ENCODE results near the gene ASTN2.
A peak's percentile ranks its signal among the peaks of the same experiment; 100 is the strongest.

Gene ASTN2

GRCh38 chr9:116599342-116599884 lies 815.4 kb downstream of the ASTN2 start:
- Histone ChIP-seq H3K36me3 (ENCODE audit: control insufficient read depth, insufficient read depth, low read length) (no peaks in the 10 kb centered on the region; the same call in 1 of the 2 replicates), H3K27me3 (replicated peaks; ENCODE audit: control insufficient read depth, insufficient read depth, low read length) (no peaks in the 10 kb centered on the region), H3K4me3 (replicated peaks; ENCODE audit: low read depth, low read length) (no peak overlapping the region)
- DNase-seq (ENCODE audit: extremely low read depth, insufficient read length): no peak
- peak; percentile 20 for TF ChIP-seq CTCF (IDR thresholded peaks at IDR 0.05; ENCODE audit: insufficient read depth, low read length, poor library complexity, severe bottlenecking)

- no peak for DNase-seq (ENCODE audit: extremely low read depth, insufficient read length)
- no peaks in the 10 kb centered on the region; the same call in 1 of the 2 replicates for H3K36me3 ChIP-seq (ENCODE audit: control insufficient read depth, insufficient read depth, low read length)
- no peaks in the 10 kb centered on the region for H3K27me3 ChIP-seq (replicated peaks; ENCODE audit: control insufficient read depth, insufficient read depth, low read length)
- no peak overlapping the region for H3K4me3 ChIP-seq (replicated peaks; ENCODE audit: low read depth, low read length)
- no peak for TF ChIP-seq CTCF (IDR thresholded peaks at IDR 0.05; ENCODE audit: insufficient read depth, low read length, poor library complexity, severe bottlenecking)
Measured at GRCh38 chr9:116596646-116597045, 818.2 kb downstream of the ASTN2 start.

GRCh38 chr9:116594547-116594946 lies 820.3 kb downstream of the ASTN2 start:
- no peak for DNase-seq (ENCODE audit: extremely low read depth, insufficient read length)
- no peak for TF ChIP-seq CTCF (IDR thresholded peaks at IDR 0.05; ENCODE audit: insufficient read depth, low read length, poor library complexity, severe bottlenecking)
- Histone ChIP-seq H3K4me3 (replicated peaks; ENCODE audit: low read depth, low read length) (no peak overlapping the region), H3K27me3 (replicated peaks; ENCODE audit: control insufficient read depth, insufficient read depth, low read length) (no peaks in the 10 kb centered on the region), H3K36me3 (ENCODE audit: control insufficient read depth, insufficient read depth, low read length) (peaks cover 3% of the 10 kb centered on the region)

GRCh38 chr9:116592970-116593369 lies 821.9 kb downstream of the ASTN2 start:
- peaks cover 3% of the 10 kb centered on the region for H3K36me3 ChIP-seq (ENCODE audit: control insufficient read depth, insufficient read depth, low read length)
- no peak overlapping the region for H3K4me3 ChIP-seq (replicated peaks; ENCODE audit: low read depth, low read length)
- TF ChIP-seq CTCF (IDR thresholded peaks at IDR 0.05; ENCODE audit: insufficient read depth, low read length, poor library complexity, severe bottlenecking): no peak
- H3K27me3 ChIP-seq (replicated peaks; ENCODE audit: control insufficient read depth, insufficient read depth, low read length): no peaks in the 10 kb centered on the region
- DNase-seq (ENCODE audit: extremely low read depth, insufficient read length): no peak

- peak; percentile 61 for TF ChIP-seq CTCF (IDR thresholded peaks at IDR 0.05; ENCODE audit: insufficient read depth, low read length, poor library complexity, severe bottlenecking)
- no peak overlapping the region for H3K4me3 ChIP-seq (replicated peaks; ENCODE audit: low read depth, low read length)
- DNase-seq (ENCODE audit: extremely low read depth, insufficient read length): peak; percentile 49
- H3K27me3 ChIP-seq (replicated peaks; ENCODE audit: control insufficient read depth, insufficient read depth, low read length): no peaks in the 10 kb centered on the region
- peaks cover 3% of the 10 kb centered on the region for H3K36me3 ChIP-seq (ENCODE audit: control insufficient read depth, insufficient read depth, low read length)
Measured at GRCh38 chr9:116589392-116590354, 825.2 kb downstream of the ASTN2 start.

Measured in GM06990 (cell line).